CD14-positive monocyte (primary cell): ENCODE measurements around the gene ROBO4. TPM values are rescaled to one million over a fixed set of nuclear protein-coding genes. Genes with fewer than 3 reads are reported as not detected.

ENCODE experiments used
- DNase-seq, 3 donors: peaks; one replicate each; pipeline ENCODE4 v3.0.0-alpha.2; 2011 to 2022
- H2AFZ ChIP-seq: 2 replicates; pipeline ENCODE4 v1.6.0; 2012; ENCODE audit warnings: mild to moderate bottlenecking, low read depth, low read length, inconsistent platforms; ENCODE audit not compliant: insufficient read depth, poor library complexity, severe bottlenecking
- H3K27ac ChIP-seq, 2 donors: 1 replicate in 1 of 2; 2 replicates in 1 of 2; pipeline ENCODE4 v1.5.1; 2012 to 2013; ENCODE audit warnings: low read length in 2 of 2, control low read depth in 1 of 2, inconsistent platforms in 1 of 2, low read depth in 1 of 2, mild to moderate bottlenecking in 1 of 2
- H3K27me3 ChIP-seq, 2 donors: one replicate each; pipeline versions ENCODE4 v1.6.0 to v1.6.1; 2011 to 2013; ENCODE audit warnings: low read length in 2 of 2; ENCODE audit not compliant: control insufficient read depth in 2 of 2, insufficient read depth in 2 of 2
- H3K36me3 ChIP-seq, 2 donors: replicated peaks in 1 of 2; 1 replicate in 1 of 2; 2 replicates in 1 of 2; pipeline versions ENCODE4 v1.5.1 to v1.6.1; 2012 to 2013; ENCODE audit warnings: low read length in 2 of 2, control low read depth in 1 of 2, inconsistent platforms in 1 of 2, mild to moderate bottlenecking in 1 of 2; ENCODE audit not compliant: insufficient read depth in 2 of 2, control insufficient read depth in 1 of 2
- H3K4me1 ChIP-seq, 2 donors: 1 replicate in 1 of 2; 2 replicates in 1 of 2; pipeline versions ENCODE4 v1.5.1 to v1.6.1; 2012 to 2013; ENCODE audit warnings: low read length in 2 of 2, control low read depth in 1 of 2, inconsistent platforms in 1 of 2, mild to moderate bottlenecking in 1 of 2, moderate library complexity in 1 of 2; ENCODE audit not compliant: insufficient read depth in 2 of 2, control insufficient read depth in 1 of 2
- H3K4me2 ChIP-seq: replicated peaks from 2 replicates; pipeline ENCODE3; 2012; ENCODE audit warnings: low read length, moderate library complexity, mild to moderate bottlenecking; ENCODE audit not compliant: poor library complexity, severe bottlenecking; ENCODE audit errors: extremely low read depth
- H3K4me3 ChIP-seq, 3 experiments: fragments of 200-600 bp in 1 of 3; sonication (generic) in 1 of 3; replicated peaks in 1 of 3; 1 replicate in 2 of 3; 2 replicates in 1 of 3; pipeline ENCODE4 v1.5.1; 2011 to 2013; ENCODE audit warnings: low read length in 3 of 3, mild to moderate bottlenecking in 3 of 3, control low read depth in 2 of 3, low read depth in 2 of 3, inconsistent platforms in 1 of 3, moderate library complexity in 1 of 3
- H3K79me2 ChIP-seq: 2 replicates; pipeline ENCODE4 v1.6.0; 2012; ENCODE audit warnings: mild to moderate bottlenecking, control low read depth, inconsistent platforms, low read length, moderate library complexity; ENCODE audit not compliant: insufficient read depth
- H3K9ac ChIP-seq: 2 replicates; pipeline ENCODE4 v1.6.0; 2017; ENCODE audit warnings: low read length, mild to moderate bottlenecking; ENCODE audit not compliant: insufficient read depth, poor library complexity, severe bottlenecking
- H3K9me3 ChIP-seq, 2 donors: replicated peaks in 1 of 2; 1 replicate in 1 of 2; 2 replicates in 1 of 2; pipeline versions ENCODE4 v1.5.1 to v1.6.1; 2012 to 2013; ENCODE audit warnings: low read length in 2 of 2, control low read depth in 1 of 2; ENCODE audit not compliant: control insufficient read depth in 1 of 2, insufficient read depth in 1 of 2
- H4K20me1 ChIP-seq: 2 replicates; pipeline ENCODE4 v1.6.0; 2012; ENCODE audit warnings: mild to moderate bottlenecking, low read length, control low read depth, moderate library complexity; ENCODE audit not compliant: insufficient read depth
- H3K27ac Mint-ChIP-seq, 7 donors: one replicate each; pipeline ENCODE4 v1.8.0; 2020; ENCODE audit warnings: mild to moderate bottlenecking in 7 of 7, mixed read lengths in 7 of 7, moderate library complexity in 6 of 7, inconsistent platforms in 2 of 7
- H3K27me3 Mint-ChIP-seq, 3 donors: one replicate each; pipeline ENCODE4 v1.8.0; 2021 to 2022; ENCODE audit warnings: low read depth in 3 of 3, mild to moderate bottlenecking in 3 of 3, mixed read lengths in 3 of 3, moderate library complexity in 3 of 3, inconsistent platforms in 1 of 3
- H3K36me3 Mint-ChIP-seq, 2 donors: one replicate each; pipeline ENCODE4 v1.8.0; 2020; ENCODE audit warnings: mixed read lengths in 2 of 2, inconsistent platforms in 1 of 2, mild to moderate bottlenecking in 1 of 2
- H3K4me1 Mint-ChIP-seq: one replicate; pipeline ENCODE4 v1.8.0; 2020; ENCODE audit warnings: mild to moderate bottlenecking, mixed read lengths
- H3K4me3 Mint-ChIP-seq, 2 donors: one replicate each; pipeline ENCODE4 v1.8.0; 2020; ENCODE audit warnings: mild to moderate bottlenecking in 2 of 2, mixed read lengths in 2 of 2, moderate library complexity in 1 of 2
- H3K9me3 Mint-ChIP-seq, 7 donors: one replicate each; pipeline ENCODE4 v1.8.0; 2020 to 2022; ENCODE audit warnings: mixed read lengths in 7 of 7, mild to moderate bottlenecking in 6 of 7, moderate library complexity in 6 of 7, inconsistent platforms in 2 of 7
- WGBS: methylation state at CpG from one replicate; pipeline ENCODE4 v1.1.5; 2013; ENCODE audit warnings: missing lambda C conversion rate; ENCODE audit not compliant: insufficient coverage; 5-methylcytosine and 5-hydroxymethylcytosine counted together
- intact Hi-C, 2 donors: fragments of 100-400 bp; cut with micrococcal nuclease; formaldehyde crosslinking; loops; one replicate each; pipeline versions ENCODE4 v1.15.0 to v1.15.1; 2023
- polyA plus RNA-seq, 3 donors: library from polyadenylated mRNA; depleted of rRNA in 1 of 3; unstranded in 2 of 3; stranded (reverse) in 1 of 3; fragments of 300-500 nt in 2 of 3; fragments of >200 nt in 1 of 3; fragmentation: Illumina TruSeq in 2 of 3; gene quantifications; 1 replicate in 2 of 3; 2 replicates in 1 of 3; pipeline ENCODE4 v1.2.3, GENCODE V29; 2012 to 2021
- TF ChIP-seq, protein P1 (sequence below): fragments of 200-600 bp; IDR thresholded peaks from one replicate; pipeline ENCODE4 v1.8.0; 2022; ENCODE audit warnings: antibody characterized with exemption, mild to moderate bottlenecking

The ROBO4 gene
- polyA plus RNA-seq, 3 donors, result 0.19 to 0.20 TPM; not detected in 1

DNA sequence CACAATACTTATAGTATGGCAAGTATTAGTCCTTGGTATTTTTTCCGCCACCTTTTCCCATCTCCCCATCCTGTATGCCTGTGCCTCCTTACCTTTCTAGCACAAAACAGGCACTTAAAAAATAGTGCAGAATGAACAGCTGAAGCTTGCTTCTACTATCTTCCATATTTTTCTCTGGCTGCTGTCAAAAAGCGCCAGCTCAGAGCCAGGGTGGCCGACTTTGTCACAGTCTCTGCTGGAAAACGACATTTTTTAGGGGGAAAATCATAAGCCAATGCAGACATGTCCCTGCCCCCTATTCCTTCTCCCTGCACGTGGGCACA, 58.9 kb downstream of the ROBO4 start:
- H3K4me3 ChIP-seq, result no peak overlapping the region
- intact Hi-C loops, result loop anchor here in 1 of 2 donors (5.0 kb wide), 1 partner anchor 171 kb away; no protein-coding TSS in a partner anchor

DNA sequence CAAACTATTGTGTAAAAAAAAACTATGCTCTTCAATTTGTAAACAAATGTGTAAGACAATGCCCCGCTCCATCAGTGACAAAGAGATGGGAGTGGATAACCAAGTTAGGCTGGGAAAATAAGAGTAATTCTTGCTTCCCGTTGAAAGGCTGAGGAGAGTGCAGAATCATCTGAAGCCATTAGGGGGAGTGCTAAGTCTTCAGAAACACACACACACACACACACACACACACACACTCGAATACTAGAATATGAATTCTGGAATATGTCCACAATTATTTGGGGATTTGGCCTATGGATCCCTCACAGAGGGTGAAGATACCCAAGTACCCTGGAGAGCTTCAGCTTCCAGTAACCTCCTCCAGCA, 60.2 kb downstream of the ROBO4 start:
- Histone ChIP-seq H4K20me1 (no peaks in the 10 kb centered on the region), H3K9ac (no peak overlapping the region), H3K4me3 (no peak overlapping the region), H2AFZ (no peak overlapping the region), H3K4me1 (peaks cover 10 to 20% of the 10 kb centered on the region in 2 donors), H3K27me3 (peaks cover 68 to 70% of the 10 kb centered on the region in 2 donors), H3K9me3 (peaks cover 0 to 35% of the 10 kb centered on the region in 2 donors), H3K27ac (no peak overlapping the region), H3K4me2 (no peak overlapping the region), H3K79me2 (no peaks in the 10 kb centered on the region), H3K36me3 (no peaks in the 10 kb centered on the region)
- peaks cover 11% of the 10 kb centered on the region for H3K4me1 Mint-ChIP-seq
- intact Hi-C loops, result loop anchor here (2.0 to 5.0 kb wide), 2 partner anchors 169 to 170 kb away; no protein-coding TSS in a partner anchor
- TF ChIP-seq, protein P1, sequence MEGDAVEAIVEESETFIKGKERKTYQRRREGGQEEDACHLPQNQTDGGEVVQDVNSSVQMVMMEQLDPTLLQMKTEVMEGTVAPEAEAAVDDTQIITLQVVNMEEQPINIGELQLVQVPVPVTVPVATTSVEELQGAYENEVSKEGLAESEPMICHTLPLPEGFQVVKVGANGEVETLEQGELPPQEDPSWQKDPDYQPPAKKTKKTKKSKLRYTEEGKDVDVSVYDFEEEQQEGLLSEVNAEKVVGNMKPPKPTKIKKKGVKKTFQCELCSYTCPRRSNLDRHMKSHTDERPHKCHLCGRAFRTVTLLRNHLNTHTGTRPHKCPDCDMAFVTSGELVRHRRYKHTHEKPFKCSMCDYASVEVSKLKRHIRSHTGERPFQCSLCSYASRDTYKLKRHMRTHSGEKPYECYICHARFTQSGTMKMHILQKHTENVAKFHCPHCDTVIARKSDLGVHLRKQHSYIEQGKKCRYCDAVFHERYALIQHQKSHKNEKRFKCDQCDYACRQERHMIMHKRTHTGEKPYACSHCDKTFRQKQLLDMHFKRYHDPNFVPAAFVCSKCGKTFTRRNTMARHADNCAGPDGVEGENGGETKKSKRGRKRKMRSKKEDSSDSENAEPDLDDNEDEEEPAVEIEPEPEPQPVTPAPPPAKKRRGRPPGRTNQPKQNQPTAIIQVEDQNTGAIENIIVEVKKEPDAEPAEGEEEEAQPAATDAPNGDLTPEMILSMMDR, result no peak
- no peak overlapping the region for H3K4me3 Mint-ChIP-seq
- DNase-seq, result peak; percentile 10 to 21 (median 15)
- WGBS, result no CpG with 5 or more reads among the region's 3 CpGs
- peaks cover 0 to 5% of the 10 kb centered on the region in 2 donors for H3K36me3 Mint-ChIP-seq
- peaks cover 64 to 81% (median 65%) of the 10 kb centered on the region in 3 donors for H3K27me3 Mint-ChIP-seq
- H3K9me3 Mint-ChIP-seq, result peaks cover 0 to 4% (median 0%) of the 10 kb centered on the region in 7 donors
- no peak overlapping the region for H3K27ac Mint-ChIP-seq

More for the DNA sequence above, 58.9 kb downstream of the ROBO4 start:
- H4K20me1 ChIP-seq, result no peaks in the 10 kb centered on the region
- no peak overlapping the region for H3K27ac ChIP-seq
- no peaks in the 10 kb centered on the region for H3K79me2 ChIP-seq
- no peak overlapping the region for H3K27ac Mint-ChIP-seq
- H3K9ac ChIP-seq, result no peak overlapping the region
- H3K4me3 Mint-ChIP-seq, result peak overlapping the region in 1 of 2 donors; percentile 78
- H3K4me2 ChIP-seq, result no peak overlapping the region
- H2AFZ ChIP-seq, result no peak overlapping the region
- peaks cover 78 to 79% of the 10 kb centered on the region in 2 donors for H3K27me3 ChIP-seq
- TF ChIP-seq, protein P1, result no peak
- peaks cover 0 to 44% of the 10 kb centered on the region in 2 donors for H3K9me3 ChIP-seq
- peaks cover 0 to 5% of the 10 kb centered on the region in 2 donors for H3K36me3 Mint-ChIP-seq
- WGBS, result 15% methylated on average over 3 of the region's 5 CpGs
- H3K27me3 Mint-ChIP-seq, result peaks cover 75 to 86% (median 77%) of the 10 kb centered on the region in 3 donors
- peaks cover 12% of the 10 kb centered on the region for H3K4me1 Mint-ChIP-seq
- H3K36me3 ChIP-seq, result no peaks in the 10 kb centered on the region
- peaks cover 0 to 6% (median 0%) of the 10 kb centered on the region in 7 donors for H3K9me3 Mint-ChIP-seq
- no peak for DNase-seq
- H3K4me1 ChIP-seq, result peaks cover 10 to 20% of the 10 kb centered on the region in 2 donors
